ENCODE measurements around the gene SMIM9.

Gene SMIM9

DNA sequence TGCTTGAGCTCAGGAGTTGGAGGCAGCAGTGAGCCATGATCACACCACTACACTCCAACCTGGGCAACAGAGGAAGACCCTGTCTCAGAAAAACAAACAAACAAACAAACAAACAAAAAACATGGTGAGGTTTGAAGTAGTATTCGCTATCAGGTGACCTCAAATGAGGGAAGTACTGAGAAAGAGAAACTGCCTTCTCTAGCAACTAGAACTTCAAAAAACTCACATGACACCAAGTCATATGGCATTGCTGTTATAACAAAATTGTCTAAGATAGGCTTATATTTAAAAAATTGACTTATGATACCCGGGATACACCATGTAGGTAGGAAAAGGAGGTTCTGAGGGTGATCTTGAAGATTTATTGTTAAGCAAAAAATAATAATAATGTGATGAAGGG lies 39.4 kb downstream of the SMIM9 start:
- Histone ChIP-seq H3K4me1 (ENCODE audit: control insufficient read depth, insufficient read depth, low read length) (peaks cover 13% of the 10 kb centered on the region), H3K9ac (ENCODE audit: low read depth, low read length) (no peak overlapping the region), H3K4me2 (ENCODE audit: low read length) (no peak overlapping the region), H3K27me3 (ENCODE audit: control insufficient read depth, insufficient read depth, low read length) (no peaks in the 10 kb centered on the region), H3K36me3 (ENCODE audit: insufficient read depth, low read length) (no peaks in the 10 kb centered on the region), H3K4me3 (ENCODE audit: low read length) (no peak overlapping the region), H3K9me3 (replicated peaks; ENCODE audit: low read length) (no peaks in the 10 kb centered on the region)

- Histone ChIP-seq H3K4me1 (ENCODE audit: control insufficient read depth, insufficient read depth, low read length) (no peaks in the 10 kb centered on the region), H3K4me2 (ENCODE audit: low read length) (no peak overlapping the region), H3K27me3 (ENCODE audit: control insufficient read depth, insufficient read depth, low read length) (no peaks in the 10 kb centered on the region), H3K36me3 (ENCODE audit: insufficient read depth, low read length) (no peaks in the 10 kb centered on the region), H3K9me3 (replicated peaks; ENCODE audit: low read length) (no peaks in the 10 kb centered on the region), H3K9ac (ENCODE audit: low read depth, low read length) (no peak overlapping the region), H3K4me3 (ENCODE audit: low read length) (no peak overlapping the region)
These were observed 41.2 kb downstream of the SMIM9 start for GRCh38 chrX:154793084-154793795.

DNA sequence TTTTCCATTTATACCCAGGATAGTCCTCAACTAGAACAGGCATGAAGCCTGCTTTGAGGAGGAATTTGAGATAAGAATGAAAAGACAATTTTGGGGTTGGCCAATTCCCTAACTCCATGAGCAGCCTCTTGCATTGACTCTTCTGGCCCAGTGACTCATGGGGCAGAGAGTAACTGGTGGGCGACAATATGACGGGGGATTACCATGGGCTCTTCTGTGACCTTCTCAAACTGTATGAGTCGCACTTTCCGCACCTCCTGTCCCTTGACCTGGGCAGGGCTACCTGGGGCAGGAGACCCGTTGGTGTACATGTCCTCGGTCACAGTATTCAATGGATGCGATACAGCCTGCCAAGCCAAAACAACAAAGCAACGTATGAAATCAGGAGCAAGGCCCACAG lies 42.5 kb downstream of the SMIM9 start:
- H3K4me2 ChIP-seq (ENCODE audit: low read length): no peak overlapping the region
- H3K36me3 ChIP-seq (ENCODE audit: insufficient read depth, low read length): no peaks in the 10 kb centered on the region
- no peaks in the 10 kb centered on the region for H3K4me1 ChIP-seq (ENCODE audit: control insufficient read depth, insufficient read depth, low read length)
- H3K4me3 ChIP-seq (ENCODE audit: low read length): no peak overlapping the region
- no peak overlapping the region for H3K9ac ChIP-seq (ENCODE audit: low read depth, low read length)
- no peaks in the 10 kb centered on the region for H3K9me3 ChIP-seq (replicated peaks; ENCODE audit: low read length)
- H3K27me3 ChIP-seq (ENCODE audit: control insufficient read depth, insufficient read depth, low read length): no peaks in the 10 kb centered on the region

DNA sequence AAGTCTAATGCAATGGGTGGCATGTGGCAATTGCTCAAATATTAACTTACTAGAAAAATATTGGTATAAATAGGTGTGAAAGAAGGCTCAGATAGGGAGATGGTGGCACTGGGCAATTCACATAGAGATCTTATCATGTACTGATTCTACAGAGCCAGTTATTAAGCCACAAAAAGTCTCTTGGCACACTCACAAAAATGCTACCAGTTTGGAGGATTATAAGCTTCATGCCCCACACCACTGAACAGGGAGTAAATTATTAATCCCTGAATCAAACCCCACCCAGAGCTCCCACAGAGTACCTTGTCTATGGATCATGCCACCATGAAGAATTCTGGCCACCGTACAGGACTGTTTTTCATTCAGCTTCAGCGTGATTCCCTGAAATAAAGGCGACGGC lies 43.0 kb downstream of the SMIM9 start:
- Histone ChIP-seq H3K9ac (ENCODE audit: low read depth, low read length) (no peak overlapping the region), H3K27me3 (ENCODE audit: control insufficient read depth, insufficient read depth, low read length) (no peaks in the 10 kb centered on the region), H3K36me3 (ENCODE audit: insufficient read depth, low read length) (no peaks in the 10 kb centered on the region)

DNA sequence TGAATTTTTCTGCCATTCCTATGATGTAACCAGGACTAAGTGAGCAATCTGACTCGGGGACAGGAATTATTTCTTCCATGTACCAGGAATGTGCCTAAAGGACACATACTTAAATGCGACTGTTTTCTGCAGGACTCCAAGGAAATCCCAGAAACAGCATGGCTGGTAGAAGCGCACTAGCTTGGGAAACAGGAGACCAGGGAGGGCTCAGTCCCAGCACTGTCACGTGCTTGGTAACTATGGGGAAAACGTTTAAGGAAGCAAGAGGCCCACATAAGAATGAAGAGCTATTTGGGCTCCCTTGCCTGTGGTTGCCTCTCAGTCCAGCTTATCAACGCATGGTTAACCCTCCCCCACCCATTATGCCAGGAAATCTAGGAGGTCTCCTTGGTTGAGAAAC lies 48.7 kb downstream of the SMIM9 start:
- H3K36me3 ChIP-seq (ENCODE audit: insufficient read depth, low read length): no peaks in the 10 kb centered on the region
- H3K27me3 ChIP-seq (ENCODE audit: control insufficient read depth, insufficient read depth, low read length): no peaks in the 10 kb centered on the region
- no peak overlapping the region for H3K4me2 ChIP-seq (ENCODE audit: low read length)
- H3K9ac ChIP-seq (ENCODE audit: low read depth, low read length): no peak overlapping the region
- peaks cover 8% of the 10 kb centered on the region for H3K4me1 ChIP-seq (ENCODE audit: control insufficient read depth, insufficient read depth, low read length)
- no peak overlapping the region for H3K4me3 ChIP-seq (ENCODE audit: low read length)
- H3K9me3 ChIP-seq (replicated peaks; ENCODE audit: low read length): peaks cover 4% of the 10 kb centered on the region

More for the DNA sequence above, 43.0 kb downstream of the SMIM9 start:
- H3K4me2 ChIP-seq (ENCODE audit: low read length): no peak overlapping the region
- H3K9me3 ChIP-seq (replicated peaks; ENCODE audit: low read length): no peaks in the 10 kb centered on the region
- H3K4me1 ChIP-seq (ENCODE audit: control insufficient read depth, insufficient read depth, low read length): no peaks in the 10 kb centered on the region
- no peak overlapping the region for H3K4me3 ChIP-seq (ENCODE audit: low read length)

DNA sequence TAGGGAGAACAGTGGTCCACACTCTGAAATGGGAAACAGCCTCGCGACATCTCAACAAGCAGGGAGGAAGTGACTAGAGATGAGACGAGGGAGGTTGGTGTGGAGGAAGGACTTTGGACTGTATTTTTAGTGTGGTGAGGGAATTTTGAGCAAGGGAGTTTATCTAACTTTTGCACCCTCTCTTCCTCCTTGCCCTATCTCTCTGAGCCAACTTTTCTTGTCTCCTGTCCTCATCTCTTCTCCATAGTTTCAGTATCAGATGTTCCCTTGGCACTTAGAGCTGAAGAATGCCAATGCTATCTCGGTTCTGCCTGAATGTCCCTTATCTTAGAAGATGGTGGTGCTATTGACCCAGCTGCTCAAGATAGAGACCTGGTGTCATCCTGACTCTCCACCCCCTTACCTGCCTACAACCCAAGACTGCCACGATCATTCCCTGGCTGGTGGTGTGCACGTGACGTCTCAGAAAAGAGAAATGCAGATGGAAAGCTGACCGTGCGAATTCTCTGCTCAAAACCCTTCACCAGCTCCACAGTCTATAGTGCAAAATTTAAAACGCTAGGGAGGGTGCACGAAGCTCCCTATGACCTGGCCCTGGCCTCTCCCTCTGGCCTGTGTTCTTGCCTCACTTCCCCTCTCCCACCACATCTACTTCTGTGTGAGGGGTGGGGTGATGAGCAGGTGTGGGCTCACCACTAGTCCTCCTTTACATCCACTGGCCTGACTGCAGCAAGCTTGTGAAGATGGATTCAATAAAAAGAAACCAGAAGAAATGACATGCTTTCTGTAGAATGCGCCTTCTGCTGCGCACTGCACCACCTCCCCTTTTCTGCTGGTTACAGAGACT lies 50.1 kb downstream of the SMIM9 start:
- H3K4me2 ChIP-seq (ENCODE audit: low read length): no peak overlapping the region
- no peaks in the 10 kb centered on the region for H3K36me3 ChIP-seq (ENCODE audit: insufficient read depth, low read length)
- peaks cover 8% of the 10 kb centered on the region for H3K4me1 ChIP-seq (ENCODE audit: control insufficient read depth, insufficient read depth, low read length)
- peaks cover 4% of the 10 kb centered on the region for H3K9me3 ChIP-seq (replicated peaks; ENCODE audit: low read length)
- no peaks in the 10 kb centered on the region for H3K27me3 ChIP-seq (ENCODE audit: control insufficient read depth, insufficient read depth, low read length)
- no peak overlapping the region for H3K9ac ChIP-seq (ENCODE audit: low read depth, low read length)
- H3K4me3 ChIP-seq (ENCODE audit: low read length): no peak overlapping the region

- no peak overlapping the region for H3K4me3 ChIP-seq (ENCODE audit: low read length)
- H3K9me3 ChIP-seq (replicated peaks; ENCODE audit: low read length): peaks cover 4% of the 10 kb centered on the region
- no peak overlapping the region for H3K9ac ChIP-seq (ENCODE audit: low read depth, low read length)
These were observed 53.5 kb downstream of the SMIM9 start for GRCh38 chrX:154780968-154781367.

GRCh38 chrX:154779261-154779660 lies 55.2 kb downstream of the SMIM9 start:
- Histone ChIP-seq H3K4me1 (ENCODE audit: control insufficient read depth, insufficient read depth, low read length) (peaks cover 22% of the 10 kb centered on the region), H3K4me2 (ENCODE audit: low read length) (no peak overlapping the region), H3K27me3 (ENCODE audit: control insufficient read depth, insufficient read depth, low read length) (no peaks in the 10 kb centered on the region), H3K4me3 (ENCODE audit: low read length) (no peak overlapping the region), H3K36me3 (ENCODE audit: insufficient read depth, low read length) (peaks cover 26% of the 10 kb centered on the region), H3K9me3 (replicated peaks; ENCODE audit: low read length) (no peaks in the 10 kb centered on the region), H3K9ac (ENCODE audit: low read depth, low read length) (no peak overlapping the region)

More at GRCh38 chrX:154780968-154781367, 53.5 kb downstream of the SMIM9 start:
- Histone ChIP-seq H3K36me3 (ENCODE audit: insufficient read depth, low read length) (peaks cover 13% of the 10 kb centered on the region), H3K4me1 (ENCODE audit: control insufficient read depth, insufficient read depth, low read length) (peaks cover 17% of the 10 kb centered on the region), H3K27me3 (ENCODE audit: control insufficient read depth, insufficient read depth, low read length) (no peaks in the 10 kb centered on the region), H3K4me2 (ENCODE audit: low read length) (no peak overlapping the region)

- no peak overlapping the region for H3K4me3 ChIP-seq (ENCODE audit: low read length)
- peaks cover 31% of the 10 kb centered on the region for H3K36me3 ChIP-seq (ENCODE audit: insufficient read depth, low read length)
- H3K9me3 ChIP-seq (replicated peaks; ENCODE audit: low read length): no peaks in the 10 kb centered on the region
These were observed 57.7 kb downstream of the SMIM9 start for GRCh38 chrX:154776753-154777152.

GRCh38 chrX:154775419-154776349 lies 58.8 kb downstream of the SMIM9 start:
- no peaks in the 10 kb centered on the region for H3K27me3 ChIP-seq (ENCODE audit: control insufficient read depth, insufficient read depth, low read length)
- no peak overlapping the region for H3K4me3 ChIP-seq (ENCODE audit: low read length)

More at GRCh38 chrX:154776753-154777152, 57.7 kb downstream of the SMIM9 start:
- no peaks in the 10 kb centered on the region for H3K27me3 ChIP-seq (ENCODE audit: control insufficient read depth, insufficient read depth, low read length)
- no peak overlapping the region for H3K4me2 ChIP-seq (ENCODE audit: low read length)
- H3K4me1 ChIP-seq (ENCODE audit: control insufficient read depth, insufficient read depth, low read length): peaks cover 17% of the 10 kb centered on the region
- no peak overlapping the region for H3K9ac ChIP-seq (ENCODE audit: low read depth, low read length)

DNA sequence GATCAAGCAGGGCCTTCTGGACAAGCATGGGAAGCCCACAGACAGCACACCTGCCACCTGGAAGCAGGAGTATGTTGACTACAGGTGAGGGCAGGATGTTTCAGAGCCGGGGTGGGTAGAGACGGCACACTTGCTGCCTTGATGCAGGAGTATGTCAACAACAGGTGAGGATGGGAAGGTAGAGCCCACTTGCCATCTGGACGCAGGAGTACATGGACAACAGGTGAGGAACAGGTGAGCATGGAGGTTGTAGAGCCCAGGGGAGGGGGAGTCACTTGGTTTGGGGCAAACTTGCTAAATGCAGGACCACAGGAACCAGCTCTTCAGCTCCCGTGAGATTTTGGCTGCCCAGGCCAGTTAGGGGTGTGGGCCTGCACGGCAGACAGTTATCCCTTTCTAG lies 59.8 kb downstream of the SMIM9 start:
- H3K4me1 ChIP-seq (ENCODE audit: control insufficient read depth, insufficient read depth, low read length): peaks cover 14% of the 10 kb centered on the region
- H3K27me3 ChIP-seq (ENCODE audit: control insufficient read depth, insufficient read depth, low read length): no peaks in the 10 kb centered on the region
- H3K4me3 ChIP-seq (ENCODE audit: low read length): no peak overlapping the region
- H3K9ac ChIP-seq (ENCODE audit: low read depth, low read length): no peak overlapping the region
- H3K9me3 ChIP-seq (replicated peaks; ENCODE audit: low read length): no peaks in the 10 kb centered on the region
- no peak overlapping the region for H3K4me2 ChIP-seq (ENCODE audit: low read length)
- H3K36me3 ChIP-seq (ENCODE audit: insufficient read depth, low read length): peaks cover 39% of the 10 kb centered on the region

More at GRCh38 chrX:154775419-154776349, 58.8 kb downstream of the SMIM9 start:
- Histone ChIP-seq H3K9me3 (replicated peaks; ENCODE audit: low read length) (no peaks in the 10 kb centered on the region), H3K4me1 (ENCODE audit: control insufficient read depth, insufficient read depth, low read length) (peaks cover 14% of the 10 kb centered on the region), H3K9ac (ENCODE audit: low read depth, low read length) (no peak overlapping the region), H3K36me3 (ENCODE audit: insufficient read depth, low read length) (peaks cover 32% of the 10 kb centered on the region), H3K4me2 (ENCODE audit: low read length) (no peak overlapping the region)
